HepG2 (cell line): ENCODE results near the gene ENPP7. TPM values are rescaled to one million over a fixed set of nuclear protein-coding genes. Genes with fewer than 3 reads are reported as not detected.

Experiments
- ATAD3A ChIP-seq: sonication (generic); formaldehyde crosslinking; IDR thresholded peaks from 2 replicates; pipeline ENCODE4 v1.4.0; 2020; ENCODE audit warnings: missing genetic modification reagents
- CEBPG ChIP-seq: IDR thresholded peaks from 2 replicates; pipeline ENCODE4 v1.6.1; 2016
- HES4 ChIP-seq: sonication (generic); formaldehyde crosslinking; IDR thresholded peaks from 2 replicates; pipeline ENCODE4 v1.9.0; 2021; ENCODE audit warnings: mild to moderate bottlenecking, missing genetic modification reagents, borderline replicate concordance
- IRF9 ChIP-seq: sonication (generic); formaldehyde crosslinking; IDR thresholded peaks from 2 replicates; pipeline ENCODE4 v1.8.0; 2022; ENCODE audit warnings: missing genetic modification reagents, mild to moderate bottlenecking, borderline replicate concordance
- KDM5B ChIP-seq: sonication (generic); formaldehyde crosslinking; IDR thresholded peaks from 2 replicates; pipeline ENCODE4 v1.4.0; 2020; ENCODE audit warnings: missing genetic modification reagents, mild to moderate bottlenecking, borderline replicate concordance
- THAP7 ChIP-seq: sonication (generic); formaldehyde crosslinking; IDR thresholded peaks from 2 replicates; pipeline ENCODE4 v1.8.1; 2023; ENCODE audit warnings: mild to moderate bottlenecking, missing genetic modification reagents
- TRIM24 ChIP-seq: sonication (generic); formaldehyde crosslinking; IDR thresholded peaks from 2 replicates; pipeline ENCODE4 v1.8.0; 2022; ENCODE audit warnings: mild to moderate bottlenecking, missing genetic modification reagents
- XRCC5 ChIP-seq: fragments of 200-400 bp; formaldehyde crosslinking; optimal IDR thresholded peaks from 2 replicates; pipeline ENCODE3; 2017; ENCODE audit warnings: mild to moderate bottlenecking, low read length
- ZBTB20 ChIP-seq: sonication (generic); formaldehyde crosslinking; IDR thresholded peaks from 2 replicates; pipeline ENCODE4 v1.8.1; 2023; ENCODE audit warnings: missing genetic modification reagents, low read depth, mild to moderate bottlenecking, borderline replicate concordance
- ZBTB3 ChIP-seq: sonication (generic); formaldehyde crosslinking; IDR thresholded peaks from 2 replicates; pipeline ENCODE4 v1.4.0; 2020; ENCODE audit warnings: low read depth, mild to moderate bottlenecking, moderate library complexity, missing genetic modification reagents, borderline replicate concordance
- ZBTB8A ChIP-seq: sonication (generic); formaldehyde crosslinking; IDR thresholded peaks from 2 replicates; pipeline ENCODE4 v1.4.0; 2020; ENCODE audit warnings: mild to moderate bottlenecking, low read depth, missing genetic modification reagents, borderline replicate concordance
- ZFY ChIP-seq: sonication (generic); formaldehyde crosslinking; IDR thresholded peaks from 2 replicates; pipeline ENCODE4 v1.4.0; 2020; ENCODE audit warnings: missing genetic modification reagents
- ZNF362 ChIP-seq: sonication (generic); formaldehyde crosslinking; IDR thresholded peaks from 2 replicates; pipeline ENCODE4 v1.4.0; 2020; ENCODE audit warnings: missing genetic modification reagents, mild to moderate bottlenecking, borderline replicate concordance
- ZNF543 ChIP-seq: sonication (generic); formaldehyde crosslinking; IDR thresholded peaks from 2 replicates; pipeline ENCODE4 v1.4.0; 2020; ENCODE audit warnings: mild to moderate bottlenecking, missing genetic modification reagents
- polyA plus RNA-seq, 8 experiments: library from polyadenylated mRNA; depleted of rRNA in 3 of 8; stranded (reverse) in 7 of 8; unstranded in 1 of 8; fragments of >200 nt; fragmentation: Illumina TruSeq in 4 of 8; extraction: Trizol in 4 of 8; gene quantifications; 2 replicates each; pipeline versions ENCODE4 v1.2.1 to v1.2.3, GENCODE V29; 2011 to 2016; ENCODE audit warnings: low read depth in 4 of 8, missing spikeins in 1 of 8, mixed read lengths in 1 of 8; ENCODE audit not compliant: insufficient read depth in 1 of 8
- total RNA-seq, 5 experiments: library from RNA; depleted of rRNA; stranded (reverse); fragments of >200 nt; fragmentation: Illumina TruSeq; extraction: Trizol; gene quantifications; 2 replicates each; pipeline ENCODE4 v1.2.3, GENCODE V29; 2016; ENCODE audit warnings: low read depth in 1 of 5
- TF ChIP-seq, protein P1 (sequence below): sonication (generic); formaldehyde crosslinking; IDR thresholded peaks from 2 replicates; pipeline ENCODE4 v1.4.0; 2020; ENCODE audit warnings: missing genetic modification reagents, low read depth, mild to moderate bottlenecking, borderline replicate concordance
- TF ChIP-seq, protein P2 (sequence below): sonication (generic); formaldehyde crosslinking; IDR thresholded peaks from 2 replicates; pipeline ENCODE4 v1.8.0; 2022; ENCODE audit warnings: mild to moderate bottlenecking, missing genetic modification reagents, moderate library complexity
- TF ChIP-seq, protein P3 (sequence below): IDR thresholded peaks from 2 replicates; pipeline ENCODE4 v1.6.1; 2012; ENCODE audit warnings: inconsistent platforms
- TF ChIP-seq, protein P4 (sequence below): sonication (generic); formaldehyde crosslinking; IDR thresholded peaks from 2 replicates; pipeline ENCODE4 v1.9.0; 2021; ENCODE audit warnings: missing genetic modification reagents, mild to moderate bottlenecking, borderline replicate concordance

The ENPP7 gene
- total and polyA plus RNA-seq, 2 of the 13 experiments (the other 11 are each of a cell fraction or from before 2014, with no cell fraction given), result 1.1 to 2.2 TPM

DNA sequence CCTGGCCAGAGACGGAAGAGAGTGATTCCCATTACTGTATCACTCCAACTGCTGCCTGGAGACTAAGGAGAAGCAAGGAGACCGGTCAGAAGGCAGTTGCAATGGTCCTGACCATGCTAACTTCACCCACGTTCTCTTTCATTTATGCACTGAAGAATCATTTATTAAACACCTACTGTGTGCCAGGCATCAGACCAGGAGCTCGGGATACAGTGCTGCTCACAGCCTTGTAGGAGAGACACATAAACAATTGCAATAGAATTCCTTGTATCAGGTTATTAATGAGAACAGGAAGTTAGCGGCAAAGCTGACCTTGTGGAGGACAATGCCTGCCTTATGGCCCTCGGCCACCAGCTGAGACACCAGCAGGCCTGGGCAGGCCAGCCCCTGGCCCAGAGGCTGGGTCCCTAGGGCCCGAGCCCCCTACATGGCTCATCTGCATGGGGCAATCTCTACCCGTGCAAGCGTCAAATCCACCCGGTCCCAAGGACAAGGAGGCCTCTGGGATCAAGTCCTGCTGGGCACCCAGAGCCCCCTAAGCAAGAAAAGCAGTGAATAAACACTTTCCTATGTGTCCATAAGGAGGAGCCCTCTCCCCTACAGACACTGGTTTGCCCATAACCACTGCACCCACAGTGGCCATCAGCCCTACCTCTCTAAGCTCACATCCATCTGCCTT is 8.6 kb upstream of the ENPP7 start (continued):
- 0 out of 2 replicates have a peak, but pooled peaks have one; percentile 18 for TF ChIP-seq IRF9 (CRISPR knock-in tag)
- TF ChIP-seq, protein P1, sequence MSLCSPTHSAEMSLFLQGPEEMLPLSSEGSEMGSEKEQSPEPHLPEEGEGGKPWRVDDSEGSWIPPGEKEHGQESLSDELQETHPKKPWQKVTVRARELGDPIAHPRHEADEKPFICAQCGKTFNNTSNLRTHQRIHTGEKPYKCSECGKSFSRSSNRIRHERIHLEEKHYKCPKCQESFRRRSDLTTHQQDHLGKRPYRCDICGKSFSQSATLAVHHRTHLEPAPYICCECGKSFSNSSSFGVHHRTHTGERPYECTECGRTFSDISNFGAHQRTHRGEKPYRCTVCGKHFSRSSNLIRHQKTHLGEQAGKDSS (CRISPR knock-in tag), result no peak
- no peak for TF ChIP-seq ZBTB8A (CRISPR knock-in tag)
- peak; percentile 65; the same call in 1 of the 2 replicates for TF ChIP-seq KDM5B
- TF ChIP-seq TRIM24 (CRISPR knock-in tag), result no peak
- peak; percentile 71 for TF ChIP-seq ZFY (CRISPR knock-in tag)
- TF ChIP-seq, protein P2, sequence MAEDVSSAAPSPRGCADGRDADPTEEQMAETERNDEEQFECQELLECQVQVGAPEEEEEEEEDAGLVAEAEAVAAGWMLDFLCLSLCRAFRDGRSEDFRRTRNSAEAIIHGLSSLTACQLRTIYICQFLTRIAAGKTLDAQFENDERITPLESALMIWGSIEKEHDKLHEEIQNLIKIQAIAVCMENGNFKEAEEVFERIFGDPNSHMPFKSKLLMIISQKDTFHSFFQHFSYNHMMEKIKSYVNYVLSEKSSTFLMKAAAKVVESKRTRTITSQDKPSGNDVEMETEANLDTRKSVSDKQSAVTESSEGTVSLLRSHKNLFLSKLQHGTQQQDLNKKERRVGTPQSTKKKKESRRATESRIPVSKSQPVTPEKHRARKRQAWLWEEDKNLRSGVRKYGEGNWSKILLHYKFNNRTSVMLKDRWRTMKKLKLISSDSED (CRISPR knock-in tag), result no peak
- TF ChIP-seq ATAD3A (CRISPR knock-in tag), result no peak
- TF ChIP-seq, protein P3, sequence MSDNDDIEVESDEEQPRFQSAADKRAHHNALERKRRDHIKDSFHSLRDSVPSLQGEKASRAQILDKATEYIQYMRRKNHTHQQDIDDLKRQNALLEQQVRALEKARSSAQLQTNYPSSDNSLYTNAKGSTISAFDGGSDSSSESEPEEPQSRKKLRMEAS, result peak; percentile 37
- TF ChIP-seq XRCC5, result peak; percentile 46
- 0 out of 2 replicates have a peak, but pooled peaks have one; percentile 23 for TF ChIP-seq CEBPG (CRISPR knock-in tag)
- TF ChIP-seq THAP7, result no peak
- no peak for TF ChIP-seq ZBTB20 (CRISPR knock-in tag)
- TF ChIP-seq, protein P4, sequence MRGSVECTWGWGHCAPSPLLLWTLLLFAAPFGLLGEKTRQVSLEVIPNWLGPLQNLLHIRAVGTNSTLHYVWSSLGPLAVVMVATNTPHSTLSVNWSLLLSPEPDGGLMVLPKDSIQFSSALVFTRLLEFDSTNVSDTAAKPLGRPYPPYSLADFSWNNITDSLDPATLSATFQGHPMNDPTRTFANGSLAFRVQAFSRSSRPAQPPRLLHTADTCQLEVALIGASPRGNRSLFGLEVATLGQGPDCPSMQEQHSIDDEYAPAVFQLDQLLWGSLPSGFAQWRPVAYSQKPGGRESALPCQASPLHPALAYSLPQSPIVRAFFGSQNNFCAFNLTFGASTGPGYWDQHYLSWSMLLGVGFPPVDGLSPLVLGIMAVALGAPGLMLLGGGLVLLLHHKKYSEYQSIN (CRISPR knock-in tag), result no peak
- no peak for TF ChIP-seq HES4 (CRISPR knock-in tag)
- no peak for TF ChIP-seq ZNF362
- TF ChIP-seq ZBTB3 (CRISPR knock-in tag), result no peak
- no peak for TF ChIP-seq ZNF543 (CRISPR knock-in tag)
